Liver (tissue), 3 donors: ENCODE results near the gene ATAD1.

ENCODE experiments used
- JUND ChIP-seq, 2 donors: IDR thresholded peaks; 2 replicates each; pipeline ENCODE4 v1.6.1; 2016; ENCODE audit warnings: antibody characterized with exemption in 2 of 2
- RXRA ChIP-seq, 2 donors: IDR thresholded peaks; 2 replicates each; pipeline ENCODE4 v1.6.1; 2017 to 2018; ENCODE audit warnings: antibody characterized with exemption in 2 of 2, mild to moderate bottlenecking in 1 of 2
- SP1 ChIP-seq: IDR thresholded peaks from 2 replicates; pipeline ENCODE4 v1.6.1; 2018; ENCODE audit warnings: antibody characterized with exemption, mild to moderate bottlenecking
- YY1 ChIP-seq: IDR thresholded peaks from 2 replicates; pipeline ENCODE4 v1.6.1; 2016; ENCODE audit warnings: antibody characterized with exemption, mild to moderate bottlenecking
- TF ChIP-seq, protein P1 (sequence below): fragments of 150-350 bp; IDR thresholded peaks from 2 replicates; pipeline ENCODE4 v1.5.1; 2017; ENCODE audit warnings: improper control_type of control experiment, low read depth, low read length; ENCODE audit not compliant: missing input control
- donor health status: healthy.
- donor health status: healthy.

DNA sequence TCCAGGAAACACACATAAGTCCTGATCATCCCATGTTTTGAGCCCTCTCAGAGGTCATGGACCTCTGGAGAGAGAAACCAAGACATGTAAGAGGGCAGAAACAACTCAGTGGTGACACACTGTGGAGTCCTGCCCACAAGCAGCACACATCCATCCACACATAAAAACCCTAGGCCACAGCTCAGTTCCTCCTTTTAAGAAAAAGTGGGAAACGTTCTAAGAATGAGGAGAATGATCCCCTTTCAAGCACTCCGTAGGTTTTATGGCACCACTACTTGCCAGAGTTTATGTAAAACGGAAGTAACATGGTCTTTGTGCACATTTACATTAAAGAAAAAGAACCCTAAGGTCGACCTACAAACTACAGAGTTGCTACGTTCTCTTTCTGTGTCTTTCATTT, 19.9 kb downstream of the ATAD1 start:
- no peak for TF ChIP-seq JUND (IDR thresholded peaks at IDR 0.05)
- no peak for TF ChIP-seq SP1
- TF ChIP-seq, protein P1, sequence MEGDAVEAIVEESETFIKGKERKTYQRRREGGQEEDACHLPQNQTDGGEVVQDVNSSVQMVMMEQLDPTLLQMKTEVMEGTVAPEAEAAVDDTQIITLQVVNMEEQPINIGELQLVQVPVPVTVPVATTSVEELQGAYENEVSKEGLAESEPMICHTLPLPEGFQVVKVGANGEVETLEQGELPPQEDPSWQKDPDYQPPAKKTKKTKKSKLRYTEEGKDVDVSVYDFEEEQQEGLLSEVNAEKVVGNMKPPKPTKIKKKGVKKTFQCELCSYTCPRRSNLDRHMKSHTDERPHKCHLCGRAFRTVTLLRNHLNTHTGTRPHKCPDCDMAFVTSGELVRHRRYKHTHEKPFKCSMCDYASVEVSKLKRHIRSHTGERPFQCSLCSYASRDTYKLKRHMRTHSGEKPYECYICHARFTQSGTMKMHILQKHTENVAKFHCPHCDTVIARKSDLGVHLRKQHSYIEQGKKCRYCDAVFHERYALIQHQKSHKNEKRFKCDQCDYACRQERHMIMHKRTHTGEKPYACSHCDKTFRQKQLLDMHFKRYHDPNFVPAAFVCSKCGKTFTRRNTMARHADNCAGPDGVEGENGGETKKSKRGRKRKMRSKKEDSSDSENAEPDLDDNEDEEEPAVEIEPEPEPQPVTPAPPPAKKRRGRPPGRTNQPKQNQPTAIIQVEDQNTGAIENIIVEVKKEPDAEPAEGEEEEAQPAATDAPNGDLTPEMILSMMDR = no peak
- no peak for TF ChIP-seq YY1
- TF ChIP-seq RXRA (IDR thresholded peaks at IDR 0.05) = no peak
